ENCODE measurements around the gene EPSTI1. TPM values are rescaled to one million over a fixed set of nuclear protein-coding genes. Genes with fewer than 3 reads are reported as not detected.
"Not testable (repeated sequence)": the region's sequence is repeated elsewhere in the genome, so short reads cannot be mapped to it uniquely, and the experiment has no call there.

Gene EPSTI1
- total and polyA plus RNA-seq, 9 donors = 1.5 to 20.8 (median 5.4) TPM

DNA sequence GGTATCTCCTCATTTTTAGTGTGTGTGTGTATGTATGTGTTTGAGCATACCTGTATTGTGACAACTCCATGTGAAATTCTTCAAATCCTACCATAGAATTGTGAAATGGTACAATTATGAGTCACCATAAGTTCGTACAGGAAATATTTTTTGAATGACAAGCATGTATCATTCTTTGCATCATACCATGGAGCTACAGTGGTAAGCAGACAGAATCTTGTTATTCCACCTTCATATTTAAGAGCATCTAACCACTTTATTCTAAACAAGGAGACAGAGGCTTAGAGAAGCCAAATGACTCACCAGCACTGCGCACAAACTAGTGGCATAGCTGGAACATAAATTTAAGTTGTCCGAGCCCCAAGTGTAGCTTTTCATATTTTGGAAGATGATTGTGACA lies 4.5 kb upstream of the EPSTI1 start:
- TF ChIP-seq, protein P1, sequence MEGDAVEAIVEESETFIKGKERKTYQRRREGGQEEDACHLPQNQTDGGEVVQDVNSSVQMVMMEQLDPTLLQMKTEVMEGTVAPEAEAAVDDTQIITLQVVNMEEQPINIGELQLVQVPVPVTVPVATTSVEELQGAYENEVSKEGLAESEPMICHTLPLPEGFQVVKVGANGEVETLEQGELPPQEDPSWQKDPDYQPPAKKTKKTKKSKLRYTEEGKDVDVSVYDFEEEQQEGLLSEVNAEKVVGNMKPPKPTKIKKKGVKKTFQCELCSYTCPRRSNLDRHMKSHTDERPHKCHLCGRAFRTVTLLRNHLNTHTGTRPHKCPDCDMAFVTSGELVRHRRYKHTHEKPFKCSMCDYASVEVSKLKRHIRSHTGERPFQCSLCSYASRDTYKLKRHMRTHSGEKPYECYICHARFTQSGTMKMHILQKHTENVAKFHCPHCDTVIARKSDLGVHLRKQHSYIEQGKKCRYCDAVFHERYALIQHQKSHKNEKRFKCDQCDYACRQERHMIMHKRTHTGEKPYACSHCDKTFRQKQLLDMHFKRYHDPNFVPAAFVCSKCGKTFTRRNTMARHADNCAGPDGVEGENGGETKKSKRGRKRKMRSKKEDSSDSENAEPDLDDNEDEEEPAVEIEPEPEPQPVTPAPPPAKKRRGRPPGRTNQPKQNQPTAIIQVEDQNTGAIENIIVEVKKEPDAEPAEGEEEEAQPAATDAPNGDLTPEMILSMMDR (IDR thresholded peaks at IDR 0.05) = no peak
- TF ChIP-seq POLR2A (IDR thresholded peaks at IDR 0.05) (no peak), EP300 (IDR thresholded peaks at IDR 0.05) (no peak)
- Histone ChIP-seq H3K27ac (no peak overlapping the region), H3K4me1 (ENCODE audit: insufficient read depth) (no peaks in the 10 kb centered on the region), H3K27me3 (no peaks in the 10 kb centered on the region), H3K9me3 (no peaks in the 10 kb centered on the region), H3K4me3 (no peak overlapping the region), H3K36me3 (no peaks in the 10 kb centered on the region)
- 86 to 94% (median 88%) methylated on average over 3 of the region's 3 CpGs for WGBS, 3 donors
- no peak for DNase-seq
- intact Hi-C loops (cut with DNase I) = no loop called here

DNA sequence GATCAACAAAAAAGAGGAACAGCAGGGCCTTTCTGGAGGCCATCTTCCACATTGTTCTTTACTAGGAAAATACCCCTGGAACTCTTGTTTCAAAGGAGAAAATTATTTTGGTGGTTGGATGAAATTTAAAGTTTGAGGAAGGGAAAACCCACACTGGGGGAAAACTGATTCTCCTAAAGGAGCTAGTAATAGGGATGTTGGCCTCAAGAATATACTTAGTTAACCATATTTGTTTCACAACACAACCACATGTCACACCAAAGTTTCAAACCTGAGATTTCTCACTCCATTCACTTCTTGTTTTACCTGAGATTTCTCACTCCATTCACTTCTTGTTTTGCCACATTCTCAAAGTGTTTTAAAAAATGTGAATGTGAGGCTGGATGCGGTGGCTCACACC lies 2.8 kb upstream of the EPSTI1 start:
- H3K27ac ChIP-seq = no peak overlapping the region
- no peaks in the 10 kb centered on the region for H3K36me3 ChIP-seq
- 100% methylated on average over 1 of the region's 1 CpG for WGBS, 3 donors
- no peaks in the 10 kb centered on the region for H3K9me3 ChIP-seq
- no peak overlapping the region for H3K4me3 ChIP-seq
- no peak for DNase-seq
- TF ChIP-seq EP300 (IDR thresholded peaks at IDR 0.05) = no peak
- TF ChIP-seq POLR2A (IDR thresholded peaks at IDR 0.05) = no peak
- TF ChIP-seq, protein P1 (IDR thresholded peaks at IDR 0.05) = no peak
- no peaks in the 10 kb centered on the region for H3K27me3 ChIP-seq
- intact Hi-C loops (cut with DNase I) = no loop called here
- H3K4me1 ChIP-seq (ENCODE audit: insufficient read depth) = peaks cover 5% of the 10 kb centered on the region

DNA sequence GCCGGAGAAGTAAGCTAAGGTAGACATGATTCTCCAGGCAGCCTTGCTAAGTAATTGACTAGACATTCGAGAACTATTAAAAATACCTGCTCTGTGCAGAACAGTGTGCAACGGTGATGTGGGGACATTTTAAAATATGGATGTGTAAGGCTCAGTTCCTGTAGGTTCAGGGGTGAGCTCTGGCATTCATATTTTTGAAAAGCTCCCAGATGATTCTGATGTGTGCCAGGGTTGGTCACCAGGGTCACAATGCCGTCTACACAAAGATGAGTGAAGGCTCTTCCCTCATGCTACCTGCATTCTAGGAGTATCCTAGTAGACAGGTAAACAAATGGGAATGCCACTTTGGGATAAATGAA lies 702 bp upstream of the EPSTI1 start:
- H3K27ac ChIP-seq = peak overlapping the region in 1 of 2 donors; percentile 67
- H3K27me3 ChIP-seq = no peaks in the 10 kb centered on the region
- DNase-seq = no peak
- 47 to 53% (median 50%) methylated on average over 4 of the region's 4 CpGs for WGBS, 3 donors
- H3K4me1 ChIP-seq (ENCODE audit: insufficient read depth) = peaks cover 5% of the 10 kb centered on the region
- no peaks in the 10 kb centered on the region for H3K9me3 ChIP-seq
- intact Hi-C loops (cut with DNase I) = no loop called here
- peak overlapping the region; percentile 50 for H3K4me3 ChIP-seq
- TF ChIP-seq, protein P1 (IDR thresholded peaks at IDR 0.05) = no peak
- TF ChIP-seq POLR2A (IDR thresholded peaks at IDR 0.05) = no peak
- no peaks in the 10 kb centered on the region for H3K36me3 ChIP-seq

DNA sequence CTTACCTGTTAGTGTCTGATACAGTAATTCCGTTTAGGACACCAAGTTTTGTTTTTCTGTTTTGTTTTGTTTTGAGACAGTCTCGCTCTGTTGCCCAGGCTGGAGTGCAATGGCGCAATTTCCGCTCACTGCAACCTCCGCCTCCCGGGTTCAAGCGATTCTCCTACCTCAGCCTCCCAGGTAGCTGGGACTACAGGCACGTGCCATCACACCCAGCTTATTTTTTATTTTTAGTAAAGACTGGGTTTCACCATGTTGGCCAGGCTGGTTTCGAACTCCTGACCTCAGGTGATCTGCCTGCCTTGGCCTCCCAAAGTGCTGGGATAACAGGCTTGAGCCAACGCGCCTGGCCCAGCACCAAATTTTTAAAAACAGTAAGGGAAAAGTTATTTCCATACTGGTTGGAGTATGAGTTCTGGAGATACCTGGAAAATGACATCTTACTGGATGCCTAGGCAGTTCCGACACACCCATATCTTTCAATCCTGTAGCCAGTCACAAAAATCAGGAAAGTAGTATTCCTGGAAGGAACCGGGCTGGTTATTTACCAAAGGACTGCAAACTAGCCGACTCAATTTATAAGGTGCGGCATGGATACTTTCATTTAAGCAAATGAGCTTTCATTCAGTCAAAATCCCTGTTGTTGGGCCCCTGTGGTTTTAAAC lies 676 bp downstream of the EPSTI1 start:
- peak overlapping the region; percentile 67 to 85 for H3K27ac ChIP-seq
- H3K9me3 ChIP-seq; H3K27me3 ChIP-seq; H3K36me3 ChIP-seq; intact Hi-C loops (cut with DNase I); H3K4me1 ChIP-seq (ENCODE audit: insufficient read depth): not testable (repeated sequence)
- 49 to 58% (median 58%) methylated on average over 15 of the region's 15 CpGs for WGBS, 3 donors
- peak in 1 of 5 donors; percentile 17 for DNase-seq
- peak overlapping the region; percentile 50 for H3K4me3 ChIP-seq

DNA sequence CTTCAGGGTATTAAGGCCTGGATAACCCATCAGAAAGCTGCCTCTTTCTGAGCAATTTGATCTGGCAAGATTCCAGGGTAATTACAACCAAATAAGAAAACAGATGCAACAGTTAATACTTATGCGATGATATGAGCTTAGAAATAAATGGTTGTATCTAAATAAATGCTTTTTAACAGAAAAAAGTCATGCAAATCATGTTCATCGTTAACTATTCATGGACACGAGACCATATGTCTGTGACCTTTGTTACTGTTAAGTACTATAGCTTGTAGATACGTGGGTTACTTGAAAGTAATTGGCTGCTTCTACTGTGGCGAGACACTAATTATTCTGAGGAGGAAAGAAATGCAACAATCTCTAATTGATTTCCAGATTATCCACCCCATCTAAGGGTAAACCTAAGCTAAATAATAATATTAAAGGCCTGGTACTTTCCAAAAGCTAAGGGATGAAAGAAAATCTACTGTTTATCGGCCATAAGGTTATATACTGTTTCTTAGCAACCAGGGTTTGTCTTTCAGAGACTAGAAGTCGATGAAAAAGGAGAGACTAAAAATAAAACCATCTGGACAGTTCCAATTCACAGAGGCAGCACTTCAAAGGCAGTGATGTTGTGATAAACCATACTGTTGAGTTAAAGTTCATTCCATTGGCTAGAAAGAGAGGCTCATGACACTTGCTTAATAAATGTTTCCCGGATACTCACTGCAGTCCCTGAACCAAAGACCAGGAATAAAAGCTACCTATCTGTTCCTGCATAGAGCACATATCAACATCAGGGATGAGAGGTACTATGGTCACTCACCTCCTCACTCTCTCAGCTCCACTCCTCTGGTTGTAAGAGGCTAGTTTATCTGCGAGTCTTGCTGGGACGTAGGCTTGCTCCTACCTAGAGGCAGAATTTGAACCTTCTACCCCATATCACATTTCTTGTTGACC lies 1.5 kb downstream of the EPSTI1 start:
- no peaks in the 10 kb centered on the region for H3K36me3 ChIP-seq
- TF ChIP-seq, protein P1 (IDR thresholded peaks at IDR 0.05) = no peak
- no peak for TF ChIP-seq POLR2A (IDR thresholded peaks at IDR 0.05)
- no peak for TF ChIP-seq EP300 (IDR thresholded peaks at IDR 0.05)
- DNase-seq = no peak
- H3K4me1 ChIP-seq (ENCODE audit: insufficient read depth) = peaks cover 5% of the 10 kb centered on the region
- H3K27me3 ChIP-seq = no peaks in the 10 kb centered on the region
- no peak overlapping the region for H3K27ac ChIP-seq
- H3K9me3 ChIP-seq = no peaks in the 10 kb centered on the region
- intact Hi-C loops (cut with DNase I) = no loop called here
- 67 to 72% (median 70%) methylated on average over 10 of the region's 10 CpGs for WGBS, 3 donors
- H3K4me3 ChIP-seq = no peak overlapping the region
